Measurements from ENCODE around the gene ASB6.

Gene ASB6

GRCh38 chr9:129585352-129585751 lies 56.6 kb downstream of the ASB6 start:
- TF ChIP-seq CTCF (IDR thresholded peaks at IDR 0.05; ENCODE audit: borderline replicate concordance, insufficient read depth, low read depth, low read length): no peak
- H3K4me3 ChIP-seq (ENCODE audit: low read depth, low read length): no peak overlapping the region

All from GM12875 (cell line).